Endothelial cell of umbilical vein (primary cell): ENCODE data around the gene ZNF598. TPM values are rescaled to one million over a fixed set of nuclear protein-coding genes. Genes with fewer than 3 reads are reported as not detected.

Source experiments
- BruUV-seq: library from RNA; stranded (reverse); fragments of 400-500 nt; replicated peaks from 2 replicates; lab custom pipeline; 2021; lab: Mats Ljungman, UMichigan
- CTCF ChIA-PET: fragments of 300-600, 350-600 bp; sonication (Branson Sonifier 250); formaldehyde crosslinking; loops from one replicate; lab custom pipeline; 2021; ENCODE audit warnings: antibody characterized with exemption, inconsistent platforms; lab: Charles Lee
- POLR2A ChIA-PET: fragments of 300-600, 350-600 bp; sonication (Branson Sonifier 250); formaldehyde crosslinking; loops from one replicate; lab custom pipeline; 2021; ENCODE audit warnings: antibody characterized with exemption, inconsistent platforms; lab: Charles Lee
- DNase-seq: peaks from one replicate; pipeline ENCODE4 v3.0.0-alpha.2; 2011; ENCODE audit warnings: low read depth, low spot score
- FAIRE-seq: peaks from 2 replicates; lab custom pipeline; 2011; peaks lifted over from hg19 to GRCh38; lab: Jason Lieb, UNC
- H2AFZ ChIP-seq: 2 replicates; pipeline ENCODE4 v1.6.0; 2012; ENCODE audit warnings: low read depth, low read length, control low read depth, inconsistent platforms
- H3K27ac ChIP-seq: 2 replicates; pipeline ENCODE4 v1.5.1; 2011; ENCODE audit warnings: low read depth, mild to moderate bottlenecking, control low read depth, low read length, moderate library complexity; ENCODE audit not compliant: insufficient read depth
- H3K27me3 ChIP-seq, 2 experiments: 2 replicates each; pipeline versions ENCODE4 v1.6.0 to v1.6.1; 2011; ENCODE audit warnings: low read length in 2 of 2, mixed read lengths in 1 of 2; ENCODE audit not compliant: control insufficient read depth in 2 of 2, insufficient read depth in 2 of 2
- H3K36me3 ChIP-seq, 2 experiments: 2 replicates in 1 of 2; 3 replicates in 1 of 2; pipeline ENCODE4 v1.5.1; 2011; ENCODE audit warnings: low read length in 2 of 2, mild to moderate bottlenecking in 1 of 2, moderate library complexity in 1 of 2; ENCODE audit not compliant: control insufficient read depth in 2 of 2, insufficient read depth in 2 of 2; ENCODE audit errors: extremely low read depth in 1 of 2
- H3K4me1 ChIP-seq: 3 replicates; pipeline ENCODE4 v1.5.1; 2011; ENCODE audit warnings: mild to moderate bottlenecking, low read length; ENCODE audit not compliant: control insufficient read depth, insufficient read depth; ENCODE audit errors: extremely low read depth
- H3K4me2 ChIP-seq: 2 replicates; pipeline ENCODE4 v1.6.1; 2011; ENCODE audit warnings: low read length, control low read depth, mixed read lengths; ENCODE audit not compliant: insufficient read depth
- H3K4me3 ChIP-seq, 3 experiments: fragments of 200-600 bp in 1 of 3; sonication (generic), shearing (Covaris generic) in 1 of 3; replicated peaks in 1 of 3; 2 replicates each; pipeline ENCODE4 v1.5.1; 2011 to 2016; ENCODE audit warnings: control low read depth in 3 of 3, low read length in 3 of 3, mild to moderate bottlenecking in 2 of 3, inconsistent platforms in 1 of 3, low read depth in 1 of 3, moderate library complexity in 1 of 3; ENCODE audit not compliant: insufficient read depth in 1 of 3
- H3K79me2 ChIP-seq: 2 replicates; pipeline ENCODE4 v1.6.0; 2012; ENCODE audit warnings: low read length, inconsistent platforms; ENCODE audit not compliant: control insufficient read depth, insufficient read depth
- H3K9ac ChIP-seq: replicated peaks from 2 replicates; pipeline ENCODE3; 2011; ENCODE audit warnings: low read length, control low read depth; ENCODE audit not compliant: insufficient read depth; ENCODE audit errors: extremely low read depth
- H3K9me1 ChIP-seq: replicated peaks from 3 replicates; pipeline ENCODE4 v1.6.0; 2011; ENCODE audit warnings: mild to moderate bottlenecking, low read length; ENCODE audit not compliant: control insufficient read depth, insufficient read depth; ENCODE audit errors: extremely low read depth
- H3K9me3 ChIP-seq: replicated peaks from 2 replicates; pipeline ENCODE4 v1.5.1; 2012; ENCODE audit warnings: low read length, inconsistent platforms; ENCODE audit not compliant: control insufficient read depth, insufficient read depth
- H4K20me1 ChIP-seq: replicated peaks from 2 replicates; pipeline ENCODE3; 2011; ENCODE audit warnings: mild to moderate bottlenecking, low read length; ENCODE audit not compliant: control insufficient read depth, insufficient read depth; ENCODE audit errors: extremely low read depth
- CTCF ChIP-seq, 2 donors: IDR thresholded peaks; 1 replicate in 1 of 2; 2 replicates in 1 of 2; pipeline ENCODE4 v1.5.1; 2011; ENCODE audit warnings: low read length in 2 of 2, mild to moderate bottlenecking in 2 of 2, moderate library complexity in 2 of 2, control low read depth in 1 of 2, inconsistent platforms in 1 of 2, low read depth in 1 of 2; ENCODE audit not compliant: insufficient read depth in 1 of 2; ENCODE audit errors: extremely low read depth in 1 of 2
- EZH2 ChIP-seq: IDR thresholded peaks from 2 replicates; pipeline ENCODE4 v1.6.1; 2012; ENCODE audit warnings: borderline replicate concordance, low read depth, mild to moderate bottlenecking, moderate library complexity, low read length, inconsistent platforms; ENCODE audit not compliant: severe bottlenecking
- FOS ChIP-seq: IDR thresholded peaks from 2 replicates; pipeline ENCODE4 v1.6.1; 2011; ENCODE audit warnings: mild to moderate bottlenecking, low read length, moderate library complexity, borderline replicate concordance; ENCODE audit not compliant: insufficient read depth
- GATA2 ChIP-seq: IDR thresholded peaks from 2 replicates; pipeline ENCODE4 v1.7.0; 2011; ENCODE audit warnings: low read depth, mild to moderate bottlenecking, moderate library complexity, mixed read lengths, low read length; ENCODE audit not compliant: insufficient read length, insufficient read depth
- JUN ChIP-seq: IDR thresholded peaks from 2 replicates; pipeline ENCODE4 v1.6.1; 2011; ENCODE audit warnings: borderline replicate concordance, low read depth; ENCODE audit not compliant: insufficient read length, insufficient read depth
- MAX ChIP-seq: IDR thresholded peaks from 2 replicates; pipeline ENCODE4 v1.6.1; 2011; ENCODE audit not compliant: insufficient read depth, insufficient read length
- MYC ChIP-seq: IDR thresholded peaks from one replicate; pipeline ENCODE4 v1.6.1; 2011; ENCODE audit warnings: mild to moderate bottlenecking, low read depth, low read length
- POLR2A ChIP-seq: IDR thresholded peaks from 2 replicates; pipeline ENCODE4 v1.6.1; 2012; ENCODE audit warnings: low read depth, mild to moderate bottlenecking, control low read depth, low read length
- POLR2AphosphoS5 ChIP-seq: IDR thresholded peaks from 2 replicates; pipeline ENCODE4 v1.6.1; 2012; ENCODE audit warnings: low read depth, mild to moderate bottlenecking, control low read depth, low read length, moderate library complexity; ENCODE audit not compliant: insufficient read depth
- dilution Hi-C: fragments of 300-500 bp; cut with MboI; formaldehyde crosslinking; loops from one replicate; pipeline ENCODE4 v1.15.0; 2019; ENCODE audit warnings: low sequenced_read_pairs; ENCODE audit not compliant: extremely low pct_ligation_motif_present
- intact Hi-C: fragments of 100-400 bp; cut with micrococcal nuclease; formaldehyde crosslinking; loops from one replicate; pipeline ENCODE4 v1.10.0; 2022
- polyA plus RNA-seq, 4 experiments: library from polyadenylated mRNA; depleted of rRNA in 3 of 4; stranded (reverse) in 3 of 4; unstranded in 1 of 4; fragments of >200 nt; gene quantifications; 2 replicates each; pipeline versions ENCODE4 v1.2.1 to v1.2.3, GENCODE V29; 2011 to 2012; ENCODE audit warnings: missing spikeins in 1 of 4
- total RNA-seq: library from RNA; stranded (reverse); gene quantifications from 2 replicates; pipeline ENCODE4 v1.2.3, GENCODE V29; 2021

Gene ZNF598
- total and polyA plus RNA-seq, 2 donors (not counting 3 experiments of a cell fraction or from before 2014, with no cell fraction given) = 43.3 to 67.0 TPM

GRCh38 chr16:1978476-1979120 lies 31.0 kb downstream of the ZNF598 start:
- dilution Hi-C loops = no loop called here
- TF ChIP-seq POLR2A (no peak), CTCF (IDR thresholded peaks at IDR 0.05; ENCODE audit: extremely low read depth in 1 of 2, insufficient read depth in 1 of 2, low read depth in 1 of 2, low read length in 2 of 2) (no peak), FOS (no peak), POLR2AphosphoS5 (no peak), MYC (no peak), JUN (no peak), GATA2 (no peak), MAX (no peak), EZH2 (no peak)
- peaks cover 6% of the 10 kb centered on the region for H3K4me1 ChIP-seq
- no peaks in the 10 kb centered on the region for H3K9me3 ChIP-seq
- FAIRE-seq (no peak), DNase-seq (no peak)
- H3K27me3 ChIP-seq = peaks cover 35 to 41% of the 10 kb centered on the region in 2 experiments
- H4K20me1 ChIP-seq = no peaks in the 10 kb centered on the region
- ChIA-PET POLR2A (no interaction called here), CTCF (interaction anchor here (0.9 kb wide), 1 partner anchor 25 kb away, joined by 3 read pairs; no protein-coding TSS in a partner anchor)
- peaks cover under 1% of the 10 kb centered on the region for H3K79me2 ChIP-seq
- H3K4me2 ChIP-seq = no peak overlapping the region
- H3K4me3 ChIP-seq = no peak overlapping the region
- peaks cover 9 to 37% of the 10 kb centered on the region in 2 experiments for H3K36me3 ChIP-seq
- BruUV-seq = no TSS peak
- H3K9ac ChIP-seq = no peak overlapping the region
- no peak overlapping the region for H3K27ac ChIP-seq
- H2AFZ ChIP-seq = no peak overlapping the region
- intact Hi-C loops = no loop called here
- H3K9me1 ChIP-seq = no peaks in the 10 kb centered on the region
